Activated B cell treated with CpG ODN at 0.5 μM for 24 hours (primary cell): ENCODE measurements around the gene KLHL35. TPM values are rescaled to one million over a fixed set of nuclear protein-coding genes. Genes with fewer than 3 reads are reported as not detected.

ENCODE experiments used
- ATAC-seq: fragments of 200-7000 bp; cut with Tn5 transposase; one replicate; pipeline ENCODE4 v1.10.0; 2021; ENCODE audit warnings: low read depth, mild to moderate bottlenecking, moderate library complexity
- CTCF ChIA-PET: fragments of 350-600 bp; sonication (Branson Sonifier 250); formaldehyde crosslinking; loops from one replicate; lab custom pipeline; 2021; ENCODE audit warnings: antibody characterized with exemption; lab: Charles Lee
- POLR2A ChIA-PET: fragments of 350-600 bp; sonication (Branson Sonifier 250); formaldehyde crosslinking; loops from one replicate; lab custom pipeline; 2021; ENCODE audit warnings: antibody characterized with exemption; lab: Charles Lee
- DNase-seq: peaks from one replicate; pipeline ENCODE4 v3.0.0; 2022
- H3K27ac Mint-ChIP-seq: one replicate; pipeline ENCODE4 v1.8.0; 2020; ENCODE audit warnings: mixed read lengths
- H3K27me3 Mint-ChIP-seq: one replicate; pipeline ENCODE4 v1.8.0; 2021; ENCODE audit warnings: mixed read lengths
- H3K36me3 Mint-ChIP-seq: one replicate; pipeline ENCODE4 v1.8.0; 2021; ENCODE audit warnings: low read depth, mixed read lengths
- H3K4me1 Mint-ChIP-seq: one replicate; pipeline ENCODE4 v1.8.0; 2021; ENCODE audit warnings: mixed read lengths
- H3K4me3 Mint-ChIP-seq: one replicate; pipeline ENCODE4 v1.8.0; 2020; ENCODE audit warnings: mild to moderate bottlenecking, mixed read lengths
- H3K9me3 Mint-ChIP-seq: one replicate; pipeline ENCODE4 v1.8.0; 2020; ENCODE audit warnings: mixed read lengths
- CTCF ChIP-seq: fragments of 200-600 bp; IDR thresholded peaks from one replicate; pipeline ENCODE4 v1.8.0; 2022; ENCODE audit warnings: antibody characterized with exemption, mild to moderate bottlenecking
- intact Hi-C: fragments of 100-400 bp; cut with micrococcal nuclease; formaldehyde crosslinking; loops from one replicate; pipeline ENCODE4 v1.15.1; 2024
- total RNA-seq: library from RNA; stranded (reverse); gene quantifications from 2 replicates; pipeline ENCODE4 v1.2.3, GENCODE V29; 2022

Gene KLHL35
- total RNA-seq, 1 donor from 2014 or later: 0.11 TPM

DNA sequence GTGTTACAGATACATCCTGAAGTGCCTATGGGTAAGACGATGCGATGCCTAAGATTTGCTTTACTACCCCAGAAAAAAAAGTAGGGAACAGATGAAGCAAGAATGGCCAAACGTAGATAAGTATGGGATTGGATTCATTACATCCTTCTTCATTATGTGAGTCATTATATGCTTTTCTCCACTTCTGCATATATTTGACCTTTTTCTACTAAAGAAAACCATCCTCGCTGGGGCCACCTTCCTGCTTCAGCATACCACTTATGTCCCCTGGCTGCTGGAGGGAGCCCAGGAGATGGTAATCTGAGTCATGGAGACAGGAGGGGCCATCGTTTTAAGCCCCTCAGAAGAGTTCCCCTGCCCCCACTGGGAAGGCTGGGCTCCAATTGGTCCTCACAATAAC lies 14.4 kb upstream of the KLHL35 start:
- no peaks in the 10 kb centered on the region for H3K27me3 Mint-ChIP-seq
- intact Hi-C loops: loop anchor here (5.0 kb wide), 2 partner anchors 45 to 260 kb away; no protein-coding TSS in a partner anchor
- H3K36me3 Mint-ChIP-seq: peaks cover under 1% of the 10 kb centered on the region
- POLR2A ChIA-PET: no interaction called here
- TF ChIP-seq CTCF: no peak
- ATAC-seq (no peak), DNase-seq (no peak)
- H3K4me1 Mint-ChIP-seq: no peaks in the 10 kb centered on the region
- H3K4me3 Mint-ChIP-seq: no peak overlapping the region
- CTCF ChIA-PET: no interaction called here
- H3K27ac Mint-ChIP-seq: no peak overlapping the region
- no peaks in the 10 kb centered on the region for H3K9me3 Mint-ChIP-seq

- CTCF ChIA-PET: interaction anchor here (0.7 to 5.4 kb wide), 13 partner anchors 9 to 99 kb away, joined by 3 to 153 read pairs (median 3); partner anchors contain the start of gene GDPD5
- H3K9me3 Mint-ChIP-seq: no peaks in the 10 kb centered on the region
- POLR2A ChIA-PET: interaction anchor here (1.2 kb wide), 1 partner anchor 85 kb away, joined by 3 read pairs; no protein-coding TSS in a partner anchor
- no peaks in the 10 kb centered on the region for H3K36me3 Mint-ChIP-seq
- H3K4me3 Mint-ChIP-seq: no peak overlapping the region
- DNase-seq: peak; percentile 69
- H3K27me3 Mint-ChIP-seq: no peaks in the 10 kb centered on the region
- intact Hi-C loops: loop anchor here (1.0 to 5.0 kb wide), 4 partner anchors 47 to 262 kb away; no protein-coding TSS in a partner anchor
- H3K4me1 Mint-ChIP-seq: no peaks in the 10 kb centered on the region
- TF ChIP-seq CTCF: no peak
- H3K27ac Mint-ChIP-seq: no peak overlapping the region
- peak; percentile 98 for ATAC-seq
Measured at GRCh38 chr11:75445315-75445953, 12.4 kb upstream of the KLHL35 start.

GRCh38 chr11:75443043-75443442 lies 10.0 kb upstream of the KLHL35 start:
- intact Hi-C loops: no loop called here
- Mint-ChIP-seq H3K36me3 (peaks cover 4% of the 10 kb centered on the region), H3K4me3 (no peak overlapping the region), H3K9me3 (no peaks in the 10 kb centered on the region), H3K27ac (no peak overlapping the region), H3K27me3 (no peaks in the 10 kb centered on the region), H3K4me1 (no peaks in the 10 kb centered on the region)
- ATAC-seq (no peak), DNase-seq (no peak)
- CTCF ChIA-PET: interaction anchor here (5.4 kb wide), 1 partner anchor 89 kb away, joined by 153 read pairs; no protein-coding TSS in a partner anchor
- POLR2A ChIA-PET: no interaction called here
- no peak for TF ChIP-seq CTCF

- Mint-ChIP-seq H3K27ac (no peak overlapping the region), H3K27me3 (no peaks in the 10 kb centered on the region), H3K36me3 (peaks cover 4% of the 10 kb centered on the region), H3K9me3 (no peaks in the 10 kb centered on the region), H3K4me1 (no peaks in the 10 kb centered on the region), H3K4me3 (no peak overlapping the region)
- ChIA-PET POLR2A (no interaction called here), CTCF (interaction anchor here (0.6 to 5.4 kb wide), 2 partner anchors 12 to 90 kb away, joined by 3 to 153 read pairs; no protein-coding TSS in a partner anchor)
- ATAC-seq (no peak), DNase-seq (no peak)
- TF ChIP-seq CTCF: no peak
- intact Hi-C loops: no loop called here
Measured at GRCh38 chr11:75442161-75442885, 9.3 kb upstream of the KLHL35 start.

- DNase-seq (no peak), ATAC-seq (no peak)
- CTCF ChIA-PET: interaction anchor here (0.6 to 5.4 kb wide), 2 partner anchors 11 to 90 kb away, joined by 3 to 153 read pairs; no protein-coding TSS in a partner anchor
- H3K9me3 Mint-ChIP-seq: no peaks in the 10 kb centered on the region
- H3K36me3 Mint-ChIP-seq: peaks cover 4% of the 10 kb centered on the region
- no peak for TF ChIP-seq CTCF
- H3K4me3 Mint-ChIP-seq: no peak overlapping the region
- no peaks in the 10 kb centered on the region for H3K27me3 Mint-ChIP-seq
- no peak overlapping the region for H3K27ac Mint-ChIP-seq
- intact Hi-C loops: no loop called here
- H3K4me1 Mint-ChIP-seq: no peaks in the 10 kb centered on the region
- POLR2A ChIA-PET: no interaction called here
Measured at GRCh38 chr11:75441804-75442132, 8.8 kb upstream of the KLHL35 start.
